DMS 273 (cell line): ENCODE measurements around the gene MAP4K1.
A peak's percentile ranks its signal among the peaks of the same experiment; 100 is the strongest.

ENCODE experiments used
- DNase-seq: peaks from one replicate; lab custom pipeline; 2025; ENCODE audit not compliant: unreplicated experiment; lab: John Stamatoyannopoulos, UW

Gene MAP4K1

DNA sequence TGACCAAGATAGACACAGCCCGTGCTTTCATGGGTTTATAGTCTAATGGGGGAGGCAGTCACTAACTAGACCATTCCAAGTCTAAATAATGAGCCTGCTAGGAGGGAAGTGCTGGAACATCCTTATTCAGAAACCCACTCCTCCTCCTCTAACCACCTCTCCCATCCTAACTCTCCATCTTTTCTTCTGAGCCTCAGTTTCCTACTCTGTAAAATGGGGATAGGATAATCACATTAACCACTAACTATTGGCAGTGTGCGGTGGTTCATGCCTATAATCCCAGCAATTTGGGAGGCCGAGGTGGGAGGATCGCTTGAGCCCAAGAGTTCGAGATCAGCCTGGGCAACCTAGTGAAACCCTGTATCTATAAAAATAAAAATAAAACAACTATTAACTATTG is 68.7 kb downstream of the MAP4K1 start:
- no peak for DNase-seq

DNA sequence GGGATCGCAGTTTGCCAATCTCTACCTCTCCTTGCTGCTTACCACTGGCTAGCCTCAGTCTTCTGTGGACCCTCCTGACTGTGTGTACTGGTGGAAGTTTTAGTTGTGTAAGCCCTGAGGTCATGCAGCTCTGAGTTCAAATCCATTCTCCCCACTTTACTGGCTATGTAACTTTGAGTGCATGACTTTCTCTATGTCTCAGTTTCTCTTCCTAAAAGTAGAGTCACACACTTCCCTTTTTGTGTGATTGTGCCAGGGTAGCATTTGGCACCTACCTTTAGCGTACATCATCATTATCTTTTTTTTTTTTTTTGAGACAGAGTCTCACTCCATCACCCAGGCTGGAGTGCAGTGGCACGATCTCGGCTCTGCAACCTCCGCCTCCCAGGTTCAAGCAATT is 70.3 kb downstream of the MAP4K1 start:
- no peak for DNase-seq

DNA sequence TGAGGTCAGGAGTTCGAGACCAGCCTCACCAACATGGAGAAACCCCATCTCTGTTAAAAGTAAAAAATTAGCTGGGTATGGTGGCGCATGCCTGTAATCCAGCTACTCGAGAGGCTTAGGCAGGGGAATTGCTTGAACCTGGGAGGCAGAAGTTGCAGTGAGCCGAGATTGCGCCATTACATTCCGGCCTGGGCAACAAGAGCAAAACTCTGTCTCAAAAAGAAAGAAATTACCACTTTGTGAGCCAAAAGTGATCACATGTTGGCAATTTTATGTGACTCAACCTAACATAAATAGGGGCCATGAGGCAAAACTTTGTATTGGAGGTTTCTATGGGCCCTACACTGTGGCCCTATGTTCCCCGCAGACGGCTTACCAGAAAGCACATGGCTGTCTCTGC is 72.2 kb downstream of the MAP4K1 start:
- no peak for DNase-seq

DNA sequence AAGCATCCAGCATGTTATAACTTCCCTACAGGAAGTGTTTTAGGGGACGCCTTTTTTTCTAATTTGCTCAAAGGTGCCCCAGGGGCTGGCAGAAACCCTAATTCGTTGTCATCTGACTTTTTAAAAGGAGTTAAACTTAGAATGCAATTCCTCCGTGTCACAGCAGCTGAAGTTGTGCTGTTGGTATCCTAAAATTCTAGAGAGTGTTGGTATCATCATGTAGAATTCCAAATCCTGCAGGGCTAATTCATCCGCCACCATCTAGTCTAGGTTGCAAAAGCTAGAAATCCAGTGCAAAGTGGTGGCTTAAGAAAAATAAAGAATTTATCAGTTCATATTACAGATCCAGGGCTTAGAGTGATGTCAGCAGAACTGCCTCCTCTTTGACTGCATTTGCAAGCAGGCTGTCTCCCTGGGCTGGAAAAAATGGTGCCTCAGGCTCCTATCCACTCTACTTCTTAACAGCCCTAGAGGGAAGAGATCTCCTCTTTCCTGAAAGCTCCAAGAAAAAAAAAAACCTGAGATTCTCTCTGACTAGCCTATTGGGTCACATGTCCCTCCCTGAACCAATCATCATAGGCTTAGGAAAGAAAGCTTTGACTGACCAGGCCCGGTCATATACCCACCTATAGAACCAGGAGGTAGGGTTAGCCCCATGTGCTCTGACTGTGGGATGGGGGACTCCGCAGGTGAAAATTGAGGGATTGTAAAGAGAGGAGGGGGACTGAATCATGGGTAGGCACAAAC is 73.0 kb downstream of the MAP4K1 start:
- no peak for DNase-seq

DNA sequence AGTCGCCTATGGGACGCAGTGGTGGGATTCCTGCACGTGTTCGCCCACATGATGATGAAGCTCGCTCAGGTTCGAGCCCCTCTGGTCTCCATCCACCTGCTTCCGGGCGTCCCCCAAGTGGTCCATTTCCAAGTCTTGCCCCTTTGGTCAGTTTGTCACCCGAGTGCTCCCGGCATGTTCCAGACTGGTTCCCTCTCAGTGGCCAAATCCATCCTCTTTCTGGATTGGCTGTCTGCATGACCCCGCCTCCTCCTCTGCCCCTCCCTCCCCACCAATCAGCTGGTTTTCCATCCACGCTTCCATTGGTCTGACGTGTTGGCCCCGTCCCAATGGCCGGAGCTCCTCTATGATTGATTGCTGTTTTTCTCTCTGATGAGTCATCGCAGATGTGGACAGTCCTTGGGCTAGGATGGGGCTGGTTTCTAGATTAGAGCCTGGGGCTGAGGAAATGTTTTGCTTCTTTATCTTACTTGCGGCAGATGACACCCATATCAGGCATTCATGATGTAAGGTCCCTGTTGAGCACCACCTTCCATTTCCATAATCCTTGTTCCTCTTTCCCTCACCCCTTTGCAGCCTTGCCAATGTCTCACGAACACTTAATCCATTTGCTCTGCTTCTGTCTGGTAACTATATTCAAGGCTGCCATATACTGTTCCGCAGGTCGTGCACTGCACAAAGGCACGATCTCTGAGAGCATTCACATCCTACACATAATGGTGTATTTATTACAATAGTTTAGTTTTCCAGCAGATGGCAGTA is 73.8 kb downstream of the MAP4K1 start:
- DNase-seq = peak; percentile 87

DNA sequence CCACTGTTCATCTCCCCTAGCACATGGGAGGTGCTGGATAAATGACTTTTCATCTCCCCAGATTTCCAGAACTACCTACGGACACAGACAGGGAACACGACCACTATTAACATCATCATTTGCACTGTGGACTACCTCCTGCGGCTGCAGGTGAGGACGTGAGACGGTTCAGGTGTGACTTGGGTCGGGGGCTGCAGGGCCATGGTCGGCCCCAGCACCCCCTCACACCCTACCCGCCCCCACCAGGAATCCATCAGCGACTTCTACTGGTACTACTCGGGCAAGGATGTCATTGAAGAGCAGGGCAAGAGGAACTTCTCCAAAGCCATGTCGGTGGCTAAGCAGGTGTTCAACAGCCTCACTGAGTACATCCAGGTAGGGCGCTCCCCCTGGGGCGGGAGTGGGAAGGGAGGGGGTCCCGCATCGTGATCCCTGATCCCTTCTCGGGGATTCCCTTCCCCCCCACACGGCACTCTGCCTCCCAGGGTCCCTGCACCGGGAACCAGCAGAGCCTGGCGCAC is 74.4 kb downstream of the MAP4K1 start:
- DNase-seq = no peak

DNA sequence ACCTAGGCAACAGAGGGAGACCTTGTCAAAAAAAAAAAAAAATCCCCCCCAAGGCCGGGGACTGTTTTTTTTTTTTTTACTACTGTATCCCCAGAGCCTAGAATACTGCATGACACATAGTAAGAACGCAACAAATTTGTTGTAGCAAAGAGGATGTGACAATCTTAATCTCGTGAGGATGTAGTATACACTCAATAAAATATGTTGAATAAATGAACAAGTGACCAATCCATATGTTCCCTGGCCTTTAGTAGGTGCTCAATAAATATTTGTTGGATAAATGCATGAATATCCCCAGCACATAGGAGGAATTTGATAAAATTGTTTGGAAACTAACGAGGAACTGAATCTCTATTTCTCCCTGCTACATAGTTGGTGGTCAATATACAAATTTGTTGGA is 75.7 kb downstream of the MAP4K1 start:
- DNase-seq = no peak

DNA sequence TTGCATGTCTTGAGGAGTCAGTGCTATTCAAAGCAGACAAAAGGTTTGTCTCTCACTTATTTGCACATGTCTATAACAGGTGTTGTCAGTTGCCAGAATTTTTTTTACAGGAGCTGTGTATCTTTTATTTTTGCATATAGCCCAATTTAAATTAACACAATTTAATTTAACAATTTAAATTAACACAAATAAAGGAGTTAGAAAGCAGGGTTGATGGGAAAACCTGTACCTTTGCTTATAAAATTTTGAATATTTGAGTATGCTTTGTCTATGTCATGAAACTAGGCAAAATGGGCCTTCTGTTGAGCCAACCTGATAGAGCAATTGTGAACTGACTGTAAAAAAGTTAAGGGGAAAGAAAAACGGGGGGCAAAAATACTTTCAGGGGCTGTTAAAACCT is 78.0 kb downstream of the MAP4K1 start:
- DNase-seq = no peak

DNA sequence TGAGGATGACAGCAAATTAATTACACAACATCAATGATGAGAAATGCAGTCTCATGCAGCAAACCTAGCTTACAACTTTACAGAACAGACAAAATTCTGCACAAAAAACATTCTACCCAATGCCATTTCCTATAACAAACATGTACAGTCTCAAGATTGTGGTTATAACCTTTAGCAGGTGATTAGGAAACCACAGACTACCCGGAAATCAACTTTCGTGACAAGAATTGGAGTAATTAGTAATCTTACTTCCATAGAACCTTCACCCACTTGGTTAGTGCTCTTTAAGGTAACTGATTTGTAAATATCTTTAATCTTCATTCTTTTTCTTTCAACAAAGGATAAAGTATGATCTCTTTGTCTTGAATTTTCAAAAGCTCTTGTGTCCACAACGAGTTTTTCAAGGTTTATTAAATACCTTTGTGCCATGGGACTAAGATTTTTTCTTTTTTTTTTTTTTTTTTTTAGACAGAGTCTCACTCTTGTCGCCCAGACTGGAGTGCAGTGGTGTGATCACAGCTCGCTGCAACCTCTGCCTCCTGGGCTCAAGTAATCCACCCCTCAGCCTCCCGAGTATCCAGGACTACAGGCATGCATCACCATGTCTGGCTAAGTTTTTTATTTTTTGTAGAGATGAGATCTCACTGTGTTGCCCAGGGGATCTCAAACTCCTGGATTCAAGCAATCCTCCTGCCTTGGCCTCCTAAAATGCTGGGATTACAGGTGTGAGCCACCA is 78.8 kb downstream of the MAP4K1 start:
- no peak for DNase-seq

DNA sequence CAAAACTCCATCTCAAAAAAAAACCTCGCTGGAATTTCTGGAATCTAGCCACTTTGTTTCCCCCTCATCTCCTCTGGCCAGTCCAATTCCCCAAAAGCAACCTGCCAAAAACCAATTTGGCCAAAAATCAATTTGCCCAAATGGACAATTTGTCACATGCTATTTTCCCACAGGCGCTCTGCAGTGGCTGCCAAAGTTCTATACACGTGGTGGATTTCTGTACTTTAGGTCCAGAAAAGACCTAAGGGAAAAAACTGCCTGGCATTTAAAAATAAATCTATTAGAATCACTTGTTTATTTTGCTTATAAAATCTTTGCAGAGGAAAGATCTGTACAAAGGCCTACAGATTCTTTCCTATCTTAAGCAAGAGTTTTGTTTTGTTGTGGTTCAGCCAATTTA is 79.4 kb downstream of the MAP4K1 start:
- no peak for DNase-seq
